IMR-90 (cell line): ENCODE results near the gene WDR45B. TPM values are rescaled to one million over a fixed set of nuclear protein-coding genes. Genes with fewer than 3 reads are reported as not detected.

Experiments
- ATAC-seq: fragments of 200-7000 bp; cut with Tn5 transposase; 2 replicates; pipeline ENCODE4 v1.9.1; 2020; ENCODE audit warnings: low read depth, mild to moderate bottlenecking, moderate library complexity
- BruUV-seq: library from RNA; stranded (reverse); fragments of 400-500 nt; replicated peaks from 2 replicates; lab custom pipeline; 2021; lab: Mats Ljungman, UMichigan
- CTCF ChIA-PET: fragments of 300-600 bp; formaldehyde crosslinking; extraction: SDS; loops from one replicate; lab custom pipeline; 2021; ENCODE audit warnings: antibody characterized with exemption; lab: Yijun Ruan, JAX
- POLR2A ChIA-PET: fragments of 300-600 bp; sonication (Branson Sonifier 250); formaldehyde crosslinking; loops from one replicate; lab custom pipeline; 2022; ENCODE audit warnings: antibody characterized with exemption; ENCODE audit not compliant: unreplicated experiment; lab: Charles Lee
- DNase-seq: peaks from one replicate; pipeline ENCODE4 v3.0.0; 2013
- H2AFZ ChIP-seq: replicated peaks from 2 replicates; pipeline ENCODE3; 2013; ENCODE audit warnings: low read length, mild to moderate bottlenecking; ENCODE audit not compliant: poor library complexity
- H2AK5ac ChIP-seq: 2 replicates; pipeline ENCODE4 v1.6.1; 2013; ENCODE audit warnings: low read depth, low read length, inconsistent platforms
- H2AK9ac ChIP-seq: replicated peaks from 2 replicates; pipeline ENCODE3; 2013; ENCODE audit warnings: mild to moderate bottlenecking, low read depth, low read length, moderate library complexity; ENCODE audit not compliant: poor library complexity
- H2BK120ac ChIP-seq: 2 replicates; pipeline ENCODE4 v1.6.1; 2013; ENCODE audit warnings: low read depth, low read length, inconsistent platforms
- H2BK15ac ChIP-seq: 3 replicates; pipeline ENCODE4 v1.6.1; 2013; ENCODE audit warnings: low read depth, low read length, inconsistent platforms
- H2BK20ac ChIP-seq: 2 replicates; pipeline ENCODE4 v1.6.1; 2013; ENCODE audit warnings: low read depth, mild to moderate bottlenecking, inconsistent platforms, low read length, moderate library complexity
- H2BK5ac ChIP-seq: 2 replicates; pipeline ENCODE4 v1.6.1; 2013; ENCODE audit warnings: mild to moderate bottlenecking, low read depth, low read length, inconsistent platforms; ENCODE audit not compliant: poor library complexity, severe bottlenecking
- H3K14ac ChIP-seq: replicated peaks from 2 replicates; pipeline ENCODE4 v1.6.1; 2013; ENCODE audit warnings: low read depth, low read length, inconsistent platforms
- H3K18ac ChIP-seq: 2 replicates; pipeline ENCODE4 v1.6.1; 2013; ENCODE audit warnings: low read depth, low read length, control low read depth
- H3K23ac ChIP-seq: 2 replicates; pipeline ENCODE4 v1.6.1; 2013; ENCODE audit warnings: low read depth, low read length, inconsistent platforms
- H3K27ac ChIP-seq: 2 replicates; pipeline ENCODE4 v1.5.1; 2013; ENCODE audit warnings: mild to moderate bottlenecking, control low read depth, low read length; ENCODE audit not compliant: insufficient read depth
- H3K27me3 ChIP-seq: 2 replicates; pipeline ENCODE4 v1.6.1; 2013; ENCODE audit warnings: low read length; ENCODE audit not compliant: control insufficient read depth, insufficient read depth
- H3K36me3 ChIP-seq: 2 replicates; pipeline ENCODE4 v1.6.1; 2013; ENCODE audit warnings: low read length, mixed read lengths; ENCODE audit not compliant: control insufficient read depth, insufficient read depth
- H3K4ac ChIP-seq: 2 replicates; pipeline ENCODE4 v1.6.1; 2013; ENCODE audit warnings: low read depth, low read length, inconsistent platforms
- H3K4me1 ChIP-seq: 2 replicates; pipeline ENCODE4 v1.6.1; 2013; ENCODE audit warnings: low read length, mixed read lengths; ENCODE audit not compliant: control insufficient read depth, insufficient read depth
- H3K4me2 ChIP-seq: 2 replicates; pipeline ENCODE4 v1.6.1; 2013; ENCODE audit warnings: low read depth, mild to moderate bottlenecking, control low read depth, low read length, moderate library complexity
- H3K4me3 ChIP-seq: 2 replicates; pipeline ENCODE4 v1.5.1; 2013; ENCODE audit warnings: low read depth, mild to moderate bottlenecking, control low read depth, low read length, moderate library complexity; ENCODE audit not compliant: insufficient read depth
- H3K56ac ChIP-seq: 2 replicates; pipeline ENCODE4 v1.6.1; 2013; ENCODE audit warnings: low read length, inconsistent platforms; ENCODE audit not compliant: insufficient read depth; ENCODE audit errors: extremely low read depth
- H3K79me1 ChIP-seq, 2 experiments: 2 replicates each; pipeline ENCODE4 v1.6.1; 2013; ENCODE audit warnings: low read length in 2 of 2, inconsistent platforms in 1 of 2, low read depth in 1 of 2
- H3K9ac ChIP-seq: 2 replicates; pipeline ENCODE4 v1.6.1; 2013; ENCODE audit warnings: low read depth, low read length, control low read depth
- H3K9me1 ChIP-seq: 2 replicates; pipeline ENCODE4 v1.6.1; 2013; ENCODE audit warnings: low read length, inconsistent platforms; ENCODE audit not compliant: insufficient read depth
- H3K9me3 ChIP-seq: 2 replicates; pipeline ENCODE4 v1.6.1; 2013; ENCODE audit warnings: low read length; ENCODE audit not compliant: control insufficient read depth, insufficient read depth
- H4K20me1 ChIP-seq: 2 replicates; pipeline ENCODE4 v1.6.1; 2013; ENCODE audit warnings: low read length, inconsistent platforms; ENCODE audit not compliant: insufficient read depth
- H4K5ac ChIP-seq: 2 replicates; pipeline ENCODE4 v1.6.1; 2013; ENCODE audit warnings: mild to moderate bottlenecking, low read depth, low read length, control low read depth
- H4K8ac ChIP-seq, 2 experiments: 2 replicates each; pipeline ENCODE4 v1.6.1; 2013; ENCODE audit warnings: low read depth in 2 of 2, low read length in 2 of 2, control low read depth in 1 of 2, inconsistent platforms in 1 of 2
- H4K91ac ChIP-seq: 2 replicates; pipeline ENCODE4 v1.6.1; 2013; ENCODE audit warnings: low read depth, low read length, inconsistent platforms; ENCODE audit not compliant: insufficient read depth
- BHLHE40 ChIP-seq: fragments of 150-350 bp; IDR thresholded peaks from 2 replicates; pipeline ENCODE4 v1.6.1; 2016; ENCODE audit warnings: mild to moderate bottlenecking, low read depth, low read length
- CEBPB ChIP-seq: IDR thresholded peaks from 2 replicates; pipeline ENCODE4 v1.6.1; 2012; ENCODE audit warnings: low read depth, low read length, improper control_type of control experiment
- CHD1 ChIP-seq: IDR thresholded peaks from 2 replicates; pipeline ENCODE4 v1.6.1; 2012; ENCODE audit warnings: low read depth, low read length, improper control_type of control experiment
- FOS ChIP-seq: fragments of 150-350 bp; IDR thresholded peaks from 2 replicates; pipeline ENCODE4 v1.6.1; 2016; ENCODE audit warnings: low read depth, low read length
- MAFK ChIP-seq: IDR thresholded peaks from 2 replicates; pipeline ENCODE4 v1.6.1; 2012; ENCODE audit warnings: low read depth, low read length, improper control_type of control experiment
- MAZ ChIP-seq: IDR thresholded peaks from 2 replicates; pipeline ENCODE4 v1.6.1; 2012; ENCODE audit warnings: low read depth, mild to moderate bottlenecking, low read length, improper control_type of control experiment, moderate library complexity, borderline replicate concordance
- MXI1 ChIP-seq: IDR thresholded peaks from 2 replicates; pipeline ENCODE4 v1.6.1; 2012; ENCODE audit warnings: low read depth, mild to moderate bottlenecking, low read length, moderate library complexity, borderline replicate concordance
- NFE2L2 ChIP-seq: fragments of 150-350 bp; IDR thresholded peaks from 2 replicates; pipeline ENCODE4 v1.6.1; 2016; ENCODE audit warnings: low read depth, mild to moderate bottlenecking, low read length
- POLR2A ChIP-seq: IDR thresholded peaks from 2 replicates; pipeline ENCODE4 v1.6.1; 2012; ENCODE audit warnings: mild to moderate bottlenecking, low read depth, low read length
- RAD21 ChIP-seq: IDR thresholded peaks from 2 replicates; pipeline ENCODE4 v1.6.1; 2012; ENCODE audit warnings: low read length, improper control_type of control experiment
- RCOR1 ChIP-seq: IDR thresholded peaks from 2 replicates; pipeline ENCODE4 v1.6.1; 2012; ENCODE audit warnings: mild to moderate bottlenecking, low read length, improper control_type of control experiment; ENCODE audit not compliant: insufficient replicate concordance
- RFX5 ChIP-seq: IDR thresholded peaks from 2 replicates; pipeline ENCODE4 v1.8.0; 2012; ENCODE audit warnings: low read depth, mild to moderate bottlenecking, low read length, moderate library complexity
- SMC3 ChIP-seq: fragments of 150-350 bp; IDR thresholded peaks from 2 replicates; pipeline ENCODE4 v1.6.1; 2016; ENCODE audit warnings: low read depth, mild to moderate bottlenecking, antibody characterized with exemption, low read length, moderate library complexity
- WGBS, 2 experiments: methylation state at CpG; one replicate each; pipeline versions ENCODE4 v1.1.5 to v1.1.7; 2013; ENCODE audit warnings: missing lambda C conversion rate in 2 of 2; ENCODE audit not compliant: insufficient read length in 1 of 2; ENCODE audit errors: extremely low coverage in 2 of 2; 5-methylcytosine and 5-hydroxymethylcytosine counted together
- dilution Hi-C: fragments of 300-500 bp; cut with HindIII; formaldehyde crosslinking; loops from one replicate; pipeline ENCODE4 v1.14.3; 2018; ENCODE audit warnings: low sequenced_read_pairs; ENCODE audit not compliant: unreplicated experiment
- in situ Hi-C: fragments of 300-500 bp; cut with MboI; formaldehyde crosslinking; loops from 3 replicates; pipeline ENCODE4 v1.14.3; 2019; ENCODE audit warnings: low sequenced_read_pairs, inconsistent platforms, mixed read lengths
- intact Hi-C: fragments of 100-400 bp; cut with micrococcal nuclease; formaldehyde crosslinking; loops from 2 replicates; pipeline ENCODE4 v1.10.0; 2022
- polyA plus RNA-seq, 3 experiments: library from polyadenylated mRNA; depleted of rRNA; stranded (reverse); fragments of >200 nt; gene quantifications; 2 replicates each; pipeline ENCODE4 v1.2.3, GENCODE V29; 2012; ENCODE audit warnings: low replicate concordance in 1 of 3
- total RNA-seq: library from RNA; depleted of rRNA; stranded (reverse); fragments of >200 nt; gene quantifications from 2 replicates; pipeline ENCODE4 v1.2.3, GENCODE V29; 2012
- TF ChIP-seq, protein P1 (sequence below): fragments of 150-350 bp; IDR thresholded peaks from 2 replicates; pipeline ENCODE4 v1.6.1; 2016; ENCODE audit warnings: low read depth, mild to moderate bottlenecking, low read length, moderate library complexity, borderline replicate concordance
- TF ChIP-seq, protein P2 (sequence below): fragments of 150-350 bp; IDR thresholded peaks from 2 replicates; pipeline ENCODE4 v1.6.1; 2017; ENCODE audit warnings: mild to moderate bottlenecking, antibody characterized with exemption, low read length, low read depth
- TF ChIP-seq, protein P3 (sequence below): conservative IDR thresholded peaks from 2 replicates; pipeline ENCODE4 v1.5.1; 2012; ENCODE audit warnings: mild to moderate bottlenecking, low read depth, low read length, improper control_type of control experiment

Gene WDR45B
- total and polyA plus RNA-seq, 2 of the 4 experiments (the other 2 are of a cell fraction): 98.2 to 110 TPM

DNA sequence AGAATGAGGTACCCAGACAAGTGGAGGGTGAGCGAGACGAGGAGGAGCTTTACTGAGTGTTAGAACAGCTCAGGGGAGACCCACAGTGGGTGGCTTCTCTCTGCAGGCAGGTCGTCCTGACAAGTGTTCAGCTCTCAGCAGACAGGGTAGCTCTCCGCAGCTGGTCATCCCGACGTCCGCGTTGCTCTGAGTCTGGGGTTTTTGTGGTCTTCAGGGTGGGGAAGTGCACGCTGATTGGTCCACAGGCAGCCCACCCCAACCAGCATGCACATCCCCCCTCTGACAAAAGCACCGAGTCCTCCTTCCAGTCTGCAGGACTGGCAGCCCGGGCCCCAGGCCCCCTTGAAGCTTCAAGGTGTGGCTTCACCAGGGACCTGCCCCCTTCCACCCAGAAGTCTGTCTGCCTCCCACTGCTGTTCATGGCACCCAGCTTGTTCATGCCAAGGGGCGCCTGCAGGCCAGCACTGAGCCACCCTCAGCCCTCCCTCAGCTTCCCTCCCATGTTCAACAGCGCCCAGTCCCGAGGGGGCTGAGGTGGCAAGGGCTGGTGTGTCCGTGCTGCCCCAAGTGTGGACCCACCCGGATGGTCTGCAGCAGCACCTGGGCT is 19.9 kb upstream of the WDR45B start:
- Histone ChIP-seq H2BK5ac (no peak overlapping the region), H4K20me1 (no peaks in the 10 kb centered on the region), H2AK9ac (peak overlapping the region; percentile 28), H3K9me3 (no peaks in the 10 kb centered on the region), H3K27ac (no peak overlapping the region), H3K4ac (no peak overlapping the region), H3K27me3 (no peaks in the 10 kb centered on the region), H4K5ac (no peak overlapping the region), H4K8ac (no peak overlapping the region), H3K14ac (no peak overlapping the region), H4K91ac (no peak overlapping the region), H2BK15ac (no peak overlapping the region), H3K18ac (no peak overlapping the region), H2AFZ (peak overlapping the region; percentile 58), H3K79me1 (no peaks in the 10 kb centered on the region), H3K9me1 (no peaks in the 10 kb centered on the region), H3K9ac (no peak overlapping the region), H3K4me2 (no peak overlapping the region), H3K36me3 (no peaks in the 10 kb centered on the region; the same call in 1 of the 2 replicates), H3K4me1 (no peaks in the 10 kb centered on the region), H3K4me3 (no peak overlapping the region), H2AK5ac (no peak overlapping the region), H2BK20ac (no peak overlapping the region), H3K56ac (no peak overlapping the region), H2BK120ac (no peak overlapping the region), H3K23ac (no peak overlapping the region)
- POLR2A ChIA-PET: interaction anchor here (0.6 kb wide), 1 partner anchor 23 kb away, joined by 13 read pairs; no protein-coding TSS in a partner anchor
- in situ Hi-C loops: no loop called here
- ATAC-seq (no peak), DNase-seq (no peak)
- dilution Hi-C loops: no loop called here
- intact Hi-C loops: loop anchor here (2.0 kb wide), 1 partner anchor 99 kb away; no protein-coding TSS in a partner anchor
- BruUV-seq: no TSS peak
- TF ChIP-seq BHLHE40 (no peak), MAFK (no peak), SMC3 (no peak), FOS (no peak), MAZ (no peak), RFX5 (no peak), NFE2L2 (no peak), RAD21 (no peak), CHD1 (no peak), RCOR1 (no peak), POLR2A (no peak), CEBPB (no peak), MXI1 (no peak)
- TF ChIP-seq, protein P1, sequence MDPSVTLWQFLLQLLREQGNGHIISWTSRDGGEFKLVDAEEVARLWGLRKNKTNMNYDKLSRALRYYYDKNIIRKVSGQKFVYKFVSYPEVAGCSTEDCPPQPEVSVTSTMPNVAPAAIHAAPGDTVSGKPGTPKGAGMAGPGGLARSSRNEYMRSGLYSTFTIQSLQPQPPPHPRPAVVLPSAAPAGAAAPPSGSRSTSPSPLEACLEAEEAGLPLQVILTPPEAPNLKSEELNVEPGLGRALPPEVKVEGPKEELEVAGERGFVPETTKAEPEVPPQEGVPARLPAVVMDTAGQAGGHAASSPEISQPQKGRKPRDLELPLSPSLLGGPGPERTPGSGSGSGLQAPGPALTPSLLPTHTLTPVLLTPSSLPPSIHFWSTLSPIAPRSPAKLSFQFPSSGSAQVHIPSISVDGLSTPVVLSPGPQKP: no peak
- TF ChIP-seq, protein P2, sequence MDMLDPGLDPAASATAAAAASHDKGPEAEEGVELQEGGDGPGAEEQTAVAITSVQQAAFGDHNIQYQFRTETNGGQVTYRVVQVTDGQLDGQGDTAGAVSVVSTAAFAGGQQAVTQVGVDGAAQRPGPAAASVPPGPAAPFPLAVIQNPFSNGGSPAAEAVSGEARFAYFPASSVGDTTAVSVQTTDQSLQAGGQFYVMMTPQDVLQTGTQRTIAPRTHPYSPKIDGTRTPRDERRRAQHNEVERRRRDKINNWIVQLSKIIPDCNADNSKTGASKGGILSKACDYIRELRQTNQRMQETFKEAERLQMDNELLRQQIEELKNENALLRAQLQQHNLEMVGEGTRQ: no peak
- TF ChIP-seq, protein P3, sequence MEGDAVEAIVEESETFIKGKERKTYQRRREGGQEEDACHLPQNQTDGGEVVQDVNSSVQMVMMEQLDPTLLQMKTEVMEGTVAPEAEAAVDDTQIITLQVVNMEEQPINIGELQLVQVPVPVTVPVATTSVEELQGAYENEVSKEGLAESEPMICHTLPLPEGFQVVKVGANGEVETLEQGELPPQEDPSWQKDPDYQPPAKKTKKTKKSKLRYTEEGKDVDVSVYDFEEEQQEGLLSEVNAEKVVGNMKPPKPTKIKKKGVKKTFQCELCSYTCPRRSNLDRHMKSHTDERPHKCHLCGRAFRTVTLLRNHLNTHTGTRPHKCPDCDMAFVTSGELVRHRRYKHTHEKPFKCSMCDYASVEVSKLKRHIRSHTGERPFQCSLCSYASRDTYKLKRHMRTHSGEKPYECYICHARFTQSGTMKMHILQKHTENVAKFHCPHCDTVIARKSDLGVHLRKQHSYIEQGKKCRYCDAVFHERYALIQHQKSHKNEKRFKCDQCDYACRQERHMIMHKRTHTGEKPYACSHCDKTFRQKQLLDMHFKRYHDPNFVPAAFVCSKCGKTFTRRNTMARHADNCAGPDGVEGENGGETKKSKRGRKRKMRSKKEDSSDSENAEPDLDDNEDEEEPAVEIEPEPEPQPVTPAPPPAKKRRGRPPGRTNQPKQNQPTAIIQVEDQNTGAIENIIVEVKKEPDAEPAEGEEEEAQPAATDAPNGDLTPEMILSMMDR: no peak
- WGBS, 2 experiments: 77% methylated on average over 4 of the region's 16 CpGs; no CpG with 5 or more reads in 1 of the 2 experiments
- CTCF ChIA-PET: no interaction called here
